ENCODE data around the gene FZR1. TPM values are rescaled to one million over a fixed set of nuclear protein-coding genes. Genes with fewer than 3 reads are reported as not detected.
"Not testable (repeated sequence)": the region's sequence is repeated elsewhere in the genome, so short reads cannot be mapped to it uniquely, and the experiment has no call there.

Gene FZR1
- total RNA-seq, 1 donor from 2014 or later: 65.2 TPM

GRCh38 chr19:3565139-3565538 is 59.0 kb downstream of the FZR1 start:
- intact Hi-C loops (cut with micrococcal nuclease): no loop called here

GRCh38 chr19:3570042-3570441 is 63.9 kb downstream of the FZR1 start:
- intact Hi-C loops (cut with micrococcal nuclease): loop anchor here (10.0 kb wide), 1 partner anchor 495 kb away; the partner anchor contains the start of gene ZBTB7A

- intact Hi-C loops (cut with micrococcal nuclease): loop anchor here (10.0 kb wide), 1 partner anchor 494 kb away; the partner anchor contains the start of gene ZBTB7A
Observed at GRCh38 chr19:3570606-3571011, 64.5 kb downstream of the FZR1 start.

- intact Hi-C loops (cut with micrococcal nuclease): loop anchor here (1.0 to 10.0 kb wide), 4 partner anchors 15 to 493 kb away; partner anchors contain the start of genes FZR1, MFSD12 and ZBTB7A
Observed at GRCh38 chr19:3572132-3572854, 66.2 kb downstream of the FZR1 start.

- intact Hi-C loops (cut with micrococcal nuclease): loop anchor here (1.0 to 10.0 kb wide), 4 partner anchors 16 to 492 kb away; partner anchors contain the start of genes FZR1, MFSD12 and ZBTB7A
Observed at GRCh38 chr19:3572855-3573161, 66.7 kb downstream of the FZR1 start, which contains the start of gene HMG20B. Gene HMG20B, plus strand, starts transcription at chr19:3572944. Its CDS starts 366 bp downstream, at chr19:3573310.

GRCh38 chr19:3573162-3573857 is 67.2 kb downstream of the FZR1 start:
- intact Hi-C loops (cut with micrococcal nuclease): loop anchor here (10.0 kb wide), 1 partner anchor 491 kb away; the partner anchor contains the start of gene ZBTB7A

- intact Hi-C loops (cut with micrococcal nuclease): loop anchor here (10.0 kb wide), 1 partner anchor 491 kb away; the partner anchor contains the start of gene ZBTB7A
Observed at GRCh38 chr19:3573858-3574637, 67.9 kb downstream of the FZR1 start.

- intact Hi-C loops (cut with micrococcal nuclease): loop anchor here (10.0 kb wide), 1 partner anchor 490 kb away; the partner anchor contains the start of gene ZBTB7A
Observed at GRCh38 chr19:3575260-3575741, 69.2 kb downstream of the FZR1 start.

- intact Hi-C loops (cut with micrococcal nuclease): loop anchor here (10.0 kb wide), 1 partner anchor 489 kb away; the partner anchor contains the start of gene ZBTB7A
Observed at GRCh38 chr19:3575949-3576673, 70.0 kb downstream of the FZR1 start.

- intact Hi-C loops (cut with micrococcal nuclease): loop anchor here (10.0 kb wide), 1 partner anchor 488 kb away; the partner anchor contains the start of gene ZBTB7A
Observed at GRCh38 chr19:3576696-3577443, 70.8 kb downstream of the FZR1 start.

- intact Hi-C loops (cut with micrococcal nuclease): loop anchor here (10.0 kb wide), 1 partner anchor 487 kb away; the partner anchor contains the start of gene ZBTB7A
Observed at GRCh38 chr19:3577723-3578344, 71.7 kb downstream of the FZR1 start.

GRCh38 chr19:3578390-3578789 is 72.3 kb downstream of the FZR1 start:
- intact Hi-C loops (cut with micrococcal nuclease): loop anchor here (10.0 kb wide), 1 partner anchor 486 kb away; the partner anchor contains the start of gene ZBTB7A

GRCh38 chr19:3580156-3580934 is 74.2 kb downstream of the FZR1 start:
- intact Hi-C loops (cut with micrococcal nuclease): no loop called here

GRCh38 chr19:3581792-3582191 is 75.7 kb downstream of the FZR1 start:
- intact Hi-C loops (cut with micrococcal nuclease): not testable (repeated sequence)

- intact Hi-C loops (cut with micrococcal nuclease): not testable (repeated sequence)
Observed at GRCh38 chr19:3584036-3584802, 78.1 kb downstream of the FZR1 start.

GRCh38 chr19:3585301-3586126 is 79.4 kb downstream of the FZR1 start, which contains the start of gene GIPC3:
Gene GIPC3, plus strand, starts transcription at chr19:3585478. Its CDS starts 120 bp downstream, at chr19:3585598.
- intact Hi-C loops (cut with micrococcal nuclease): no loop called here
